Mesendoderm (in vitro differentiated cells): ENCODE data around the gene SV2B.

Experiments used
- DNase-seq: peaks from one replicate; pipeline ENCODE4 v3.0.0; 2013
- H2AK5ac ChIP-seq: 2 replicates; pipeline ENCODE4 v1.6.1; 2013; ENCODE audit warnings: low read length, inconsistent platforms
- H2BK120ac ChIP-seq: 2 replicates; pipeline ENCODE4 v1.6.1; 2013; ENCODE audit warnings: low read depth, mild to moderate bottlenecking, low read length, moderate library complexity, mixed read lengths
- H2BK15ac ChIP-seq: replicated peaks from 2 replicates; pipeline ENCODE4 v1.6.1; 2013; ENCODE audit warnings: low read depth, mild to moderate bottlenecking, moderate library complexity
- H2BK5ac ChIP-seq: 2 replicates; pipeline ENCODE4 v1.6.1; 2013; ENCODE audit warnings: low read length, inconsistent platforms
- H3K18ac ChIP-seq: 2 replicates; pipeline ENCODE4 v1.6.1; 2013; ENCODE audit warnings: mild to moderate bottlenecking, low read length, mixed read lengths
- H3K23ac ChIP-seq: one replicate; pipeline ENCODE4 v1.6.1; 2013; ENCODE audit warnings: low read length
- H3K27ac ChIP-seq: 2 replicates; pipeline ENCODE4 v1.5.1; 2013; ENCODE audit warnings: low read depth, mild to moderate bottlenecking, inconsistent platforms, low read length, moderate library complexity
- H3K27me3 ChIP-seq: 2 replicates; pipeline ENCODE4 v1.6.1; 2013; ENCODE audit warnings: low read length, control low read depth, mild to moderate bottlenecking, inconsistent platforms; ENCODE audit not compliant: insufficient read depth, poor library complexity
- H3K36me3 ChIP-seq: 2 replicates; pipeline ENCODE4 v1.6.1; 2013; ENCODE audit warnings: low read length, inconsistent platforms; ENCODE audit not compliant: control insufficient read depth, insufficient read depth
- H3K4ac ChIP-seq: one replicate; pipeline ENCODE4 v1.6.1; 2013; ENCODE audit warnings: low read depth, mild to moderate bottlenecking, low read length, moderate library complexity
- H3K4me1 ChIP-seq: 2 replicates; pipeline ENCODE4 v1.6.1; 2013; ENCODE audit warnings: low read depth, low read length, inconsistent platforms; ENCODE audit not compliant: control insufficient read depth
- H3K4me2 ChIP-seq: 2 replicates; pipeline ENCODE4 v1.6.1; 2013; ENCODE audit warnings: low read length
- H3K4me3 ChIP-seq: 2 replicates; pipeline ENCODE4 v1.5.1; 2013; ENCODE audit warnings: mild to moderate bottlenecking, low read length
- H3K56ac ChIP-seq: one replicate; pipeline ENCODE4 v1.6.1; 2013; ENCODE audit warnings: low read length
- H3K79me1 ChIP-seq: 2 replicates; pipeline ENCODE4 v1.6.1; 2013; ENCODE audit warnings: low read length, inconsistent platforms
- H3K79me2 ChIP-seq: 2 replicates; pipeline ENCODE4 v1.6.1; 2013; ENCODE audit warnings: mild to moderate bottlenecking, low read length; ENCODE audit not compliant: control insufficient read depth, insufficient read depth
- H3K9ac ChIP-seq: 2 replicates; pipeline ENCODE4 v1.6.1; 2013; ENCODE audit warnings: low read length, inconsistent platforms
- H4K5ac ChIP-seq: one replicate; pipeline ENCODE4 v1.6.1; 2013; ENCODE audit warnings: low read length
- H4K8ac ChIP-seq: one replicate; pipeline ENCODE4 v1.6.1; 2013; ENCODE audit warnings: low read depth, mild to moderate bottlenecking, control low read depth, low read length, moderate library complexity
- WGBS: extraction: QIAGEN DNeasy Blood & Tissue Kit; methylation state at CpG from one replicate; pipeline ENCODE4 v1.1.7; 2013; ENCODE audit warnings: low lambda C conversion rate, missing lambda C conversion rate; ENCODE audit not compliant: insufficient coverage; ENCODE audit errors: extremely low coverage; 5-methylcytosine and 5-hydroxymethylcytosine counted together

Gene SV2B

GRCh38 chr15:91186904-91187656, 87.0 kb downstream of the SV2B start:
- Histone ChIP-seq H2BK5ac (no peak overlapping the region), H3K4me2 (no peak overlapping the region), H3K56ac (no peak overlapping the region), H3K4me1 (no peaks in the 10 kb centered on the region), H3K79me1 (no peaks in the 10 kb centered on the region), H3K9ac (no peak overlapping the region), H4K5ac (no peak overlapping the region), H3K79me2 (no peaks in the 10 kb centered on the region), H3K23ac (no peak overlapping the region), H2BK120ac (no peak overlapping the region), H3K4me3 (no peak overlapping the region), H3K27me3 (no peaks in the 10 kb centered on the region), H3K18ac (no peak overlapping the region), H2BK15ac (no peak overlapping the region), H3K27ac (no peak overlapping the region), H3K36me3 (no peaks in the 10 kb centered on the region), H2AK5ac (no peak overlapping the region), H3K4ac (no peak overlapping the region), H4K8ac (no peak overlapping the region)
- peak; percentile 61 for DNase-seq
- no CpG with 5 or more reads among the region's 6 CpGs for WGBS

GRCh38 chr15:91192285-91192684, 92.2 kb downstream of the SV2B start:
- Histone ChIP-seq H3K9ac (no peak overlapping the region), H2AK5ac (no peak overlapping the region)
- WGBS: no CpG with 5 or more reads among the region's 1 CpG

GRCh38 chr15:91192690-91193377, 92.8 kb downstream of the SV2B start:
- H2BK15ac ChIP-seq: no peak overlapping the region
- H3K79me2 ChIP-seq: no peaks in the 10 kb centered on the region
- no peak overlapping the region for H3K27ac ChIP-seq
- no peak overlapping the region for H4K5ac ChIP-seq
- no peak overlapping the region for H3K23ac ChIP-seq
- H3K36me3 ChIP-seq: no peaks in the 10 kb centered on the region
- H3K4me2 ChIP-seq: no peak overlapping the region
- no peak overlapping the region for H2BK5ac ChIP-seq
- no peak overlapping the region for H3K18ac ChIP-seq
- H3K4me1 ChIP-seq: no peaks in the 10 kb centered on the region
- H3K9ac ChIP-seq: no peak overlapping the region
- no peak for DNase-seq
- H3K56ac ChIP-seq: no peak overlapping the region
- H2BK120ac ChIP-seq: no peak overlapping the region
- no CpG with 5 or more reads among the region's 11 CpGs for WGBS
- no peak overlapping the region for H3K4me3 ChIP-seq
- H3K79me1 ChIP-seq: no peaks in the 10 kb centered on the region
- H4K8ac ChIP-seq: no peak overlapping the region
- H3K4ac ChIP-seq: no peak overlapping the region
- no peaks in the 10 kb centered on the region for H3K27me3 ChIP-seq
- H2AK5ac ChIP-seq: no peak overlapping the region

More at GRCh38 chr15:91192285-91192684, 92.2 kb downstream of the SV2B start:
- Histone ChIP-seq H4K8ac (no peak overlapping the region), H3K4ac (no peak overlapping the region), H3K56ac (no peak overlapping the region), H3K4me3 (no peak overlapping the region), H3K4me1 (no peaks in the 10 kb centered on the region), H3K23ac (no peak overlapping the region), H3K79me2 (no peaks in the 10 kb centered on the region), H3K79me1 (no peaks in the 10 kb centered on the region), H3K4me2 (no peak overlapping the region), H3K36me3 (no peaks in the 10 kb centered on the region), H4K5ac (no peak overlapping the region), H3K27ac (no peak overlapping the region), H2BK5ac (no peak overlapping the region), H2BK15ac (no peak overlapping the region), H3K18ac (no peak overlapping the region), H3K27me3 (no peaks in the 10 kb centered on the region), H2BK120ac (no peak overlapping the region)
- DNase-seq: no peak

GRCh38 chr15:91193378-91193720, 93.3 kb downstream of the SV2B start:
- H2BK5ac ChIP-seq: no peak overlapping the region
- H3K79me1 ChIP-seq: no peaks in the 10 kb centered on the region
- H2BK120ac ChIP-seq: no peak overlapping the region
- no peak overlapping the region for H4K8ac ChIP-seq
- H2AK5ac ChIP-seq: no peak overlapping the region
- no peaks in the 10 kb centered on the region for H3K4me1 ChIP-seq
- no peak overlapping the region for H3K4ac ChIP-seq
- DNase-seq: no peak
- no peaks in the 10 kb centered on the region for H3K36me3 ChIP-seq
- H3K9ac ChIP-seq: no peak overlapping the region
- H2BK15ac ChIP-seq: no peak overlapping the region
- H4K5ac ChIP-seq: no peak overlapping the region
- no peak overlapping the region for H3K18ac ChIP-seq
- H3K4me2 ChIP-seq: no peak overlapping the region
- H3K23ac ChIP-seq: no peak overlapping the region
- WGBS: no CpG with 5 or more reads among the region's 2 CpGs
- no peak overlapping the region for H3K27ac ChIP-seq
- no peak overlapping the region for H3K56ac ChIP-seq
- no peaks in the 10 kb centered on the region for H3K79me2 ChIP-seq
- no peak overlapping the region for H3K4me3 ChIP-seq
- H3K27me3 ChIP-seq: no peaks in the 10 kb centered on the region

GRCh38 chr15:91196127-91196526, 96.1 kb downstream of the SV2B start:
- Histone ChIP-seq H3K4me3 (no peak overlapping the region), H3K4ac (no peak overlapping the region), H3K18ac (no peak overlapping the region), H3K4me1 (no peaks in the 10 kb centered on the region), H2AK5ac (no peak overlapping the region), H3K36me3 (no peaks in the 10 kb centered on the region), H2BK15ac (no peak overlapping the region), H3K56ac (no peak overlapping the region), H2BK5ac (no peak overlapping the region), H3K4me2 (no peak overlapping the region), H3K9ac (no peak overlapping the region), H4K8ac (no peak overlapping the region), H4K5ac (no peak overlapping the region), H3K79me2 (no peaks in the 10 kb centered on the region), H3K27me3 (no peaks in the 10 kb centered on the region), H3K79me1 (no peaks in the 10 kb centered on the region), H2BK120ac (no peak overlapping the region), H3K23ac (no peak overlapping the region), H3K27ac (no peak overlapping the region)
- DNase-seq: no peak
- WGBS: no CpG with 5 or more reads among the region's 4 CpGs
